Right lobe of liver (tissue), 4 donors: Measurements from ENCODE around the gene TCAP.

ENCODE experiments used
- CTCF ChIP-seq, 4 donors: fragments of 200-600 bp in 3 of 4; fragments of 450-650 bp in 1 of 4; IDR thresholded peaks; one replicate each; pipeline versions ENCODE4 v1.5.1 to v1.8.0; 2016 to 2022; ENCODE audit warnings: antibody characterized with exemption in 4 of 4, mild to moderate bottlenecking in 2 of 4
- POLR2A ChIP-seq: fragments of 450-650 bp; IDR thresholded peaks from one replicate; pipeline ENCODE4 v1.6.1; 2017; ENCODE audit warnings: antibody characterized with exemption, mild to moderate bottlenecking
- donor health status: DM: no; HTN: no; CAD: no.
- donor health status: DM: no; HTN: no; CAD: no.
- donor health status: DM: no; HTN: yes; CAD: no.

- TF ChIP-seq CTCF (IDR thresholded peaks at IDR 0.05) (no peak), POLR2A (no peak)
Measured at GRCh38 chr17:39695089-39695474, 29.9 kb downstream of the TCAP start.
